ENCODE data around the gene PRKCH.
"Not testable (repeated sequence)": the region's sequence is repeated elsewhere in the genome, so short reads cannot be mapped to it uniquely, and the experiment has no call there.

Gene PRKCH

DNA sequence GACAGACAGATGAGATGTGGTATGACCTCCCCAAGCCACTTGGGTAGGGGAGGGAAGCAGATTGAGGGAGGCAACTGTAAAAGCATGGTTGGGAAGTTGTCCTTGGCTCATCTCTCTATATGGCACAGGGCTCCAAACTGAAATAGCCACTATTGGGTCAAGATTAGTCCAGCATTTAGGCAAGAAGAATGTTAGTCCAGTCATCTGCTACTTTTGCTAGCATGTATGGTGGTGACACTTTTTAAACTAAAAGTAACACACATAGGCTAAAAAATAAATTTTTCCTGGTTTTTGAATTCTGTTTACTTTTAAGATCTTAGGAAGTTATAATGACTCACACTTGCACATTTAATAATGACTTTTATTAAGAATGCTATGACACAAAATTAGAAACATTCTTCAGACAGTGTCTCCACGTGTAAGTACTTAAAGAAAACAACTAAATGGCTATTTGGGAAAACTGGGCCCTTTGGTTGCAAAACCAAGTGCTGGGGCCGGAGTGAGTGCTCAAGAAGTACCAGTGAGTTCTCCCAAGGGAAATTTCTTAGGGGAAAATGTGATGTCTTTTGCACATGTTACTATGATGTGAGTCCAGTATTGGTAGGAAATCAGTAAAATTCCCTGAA lies 194.9 kb downstream of the PRKCH start:
- no peak for DNase-seq (ENCODE audit: low spot score)

DNA sequence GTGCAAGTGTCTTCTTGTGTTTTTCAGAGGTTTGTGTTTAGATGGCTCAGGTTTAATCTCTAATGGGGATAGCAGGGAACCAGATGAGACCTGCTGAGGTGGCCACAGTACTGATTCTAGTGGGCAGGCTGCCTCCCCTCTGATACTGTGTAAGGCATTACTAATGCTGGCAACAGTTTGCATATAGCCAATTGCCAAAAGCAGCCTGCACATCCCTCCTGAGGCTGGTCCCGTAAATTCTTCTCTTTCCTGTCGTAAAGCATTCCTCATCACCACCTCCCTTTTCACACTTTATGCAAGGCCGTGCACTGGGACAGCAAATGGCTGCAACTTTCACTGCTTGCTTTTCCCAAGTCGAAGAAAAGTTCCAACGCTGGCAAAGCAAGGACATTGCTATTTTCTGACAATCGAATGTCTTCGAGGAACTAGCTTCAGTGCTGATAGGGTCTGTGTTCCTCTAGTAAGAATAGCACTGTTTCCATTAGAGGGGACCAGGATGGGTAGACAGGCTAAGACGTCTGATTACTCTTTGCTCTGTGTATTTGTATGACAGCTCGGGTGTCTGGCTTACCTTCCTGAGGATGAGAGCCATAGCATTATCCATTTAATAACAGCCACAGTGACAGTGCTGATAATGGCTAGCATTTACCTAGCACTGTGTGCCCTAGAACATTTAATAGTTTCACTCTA lies 195.7 kb downstream of the PRKCH start:
- no peak for DNase-seq (ENCODE audit: low spot score)

DNA sequence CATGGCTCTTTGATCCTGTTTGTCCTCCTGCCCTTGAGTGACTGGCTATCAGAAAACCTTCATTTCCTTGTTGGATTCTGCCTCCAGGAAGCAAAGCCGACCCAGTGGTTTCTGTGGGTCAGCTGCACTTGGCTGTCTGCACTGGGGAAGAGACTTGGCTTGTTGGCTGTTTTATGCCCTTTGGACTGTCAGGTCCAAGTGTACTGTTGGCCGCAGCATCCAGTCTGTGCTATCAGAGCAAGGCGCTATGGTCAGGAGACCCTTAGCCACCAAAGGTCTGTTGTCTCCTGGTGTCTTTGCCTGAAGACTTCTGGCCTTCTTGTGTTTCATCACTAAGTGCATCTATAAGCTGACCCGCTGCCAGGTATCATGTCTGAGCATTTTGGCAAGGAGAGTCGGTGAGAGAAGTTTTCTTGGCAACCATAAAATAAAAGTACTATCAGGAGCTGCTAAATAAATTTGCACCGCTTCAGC lies 196.6 kb downstream of the PRKCH start:
- DNase-seq (ENCODE audit: low spot score): no peak

DNA sequence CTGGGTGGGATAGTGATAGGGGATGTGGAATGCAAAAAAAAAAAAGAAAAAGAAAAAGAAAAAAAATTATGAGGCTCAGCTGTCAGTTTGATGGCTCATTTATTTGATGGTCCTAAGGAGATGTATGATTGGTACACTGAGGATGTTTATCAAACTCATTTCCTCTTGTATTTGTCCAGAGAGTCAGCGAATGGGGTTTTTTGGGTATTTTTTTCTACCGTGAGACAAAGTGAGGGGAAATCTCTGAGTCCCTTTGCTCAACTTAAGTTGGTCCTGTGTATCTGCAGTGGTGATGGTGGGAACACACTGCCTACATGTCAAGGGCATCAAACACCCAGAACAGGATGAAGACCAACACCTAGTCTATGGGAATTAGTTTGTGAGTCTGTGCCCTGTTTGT lies 197.0 kb downstream of the PRKCH start:
- DNase-seq (ENCODE audit: low spot score): no peak

DNA sequence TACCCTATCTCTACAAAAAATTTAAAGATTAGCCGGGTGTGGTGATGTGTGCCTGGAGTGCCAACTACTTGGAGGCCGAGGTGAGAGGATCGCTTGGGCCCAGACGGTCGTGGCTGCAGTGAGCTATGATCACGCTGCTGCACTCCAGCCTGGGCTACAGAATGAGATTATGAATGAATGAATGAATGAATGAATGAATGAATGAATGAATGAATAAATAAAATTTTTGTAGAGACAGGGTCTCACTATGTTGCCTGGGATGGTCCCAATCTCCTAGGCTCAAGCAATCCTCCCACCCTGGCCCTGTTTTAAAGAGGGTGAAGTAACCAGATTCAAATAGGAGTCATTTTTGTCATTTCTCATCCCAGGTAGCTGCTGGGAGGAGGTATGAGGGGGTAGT lies 197.7 kb downstream of the PRKCH start:
- no peak for DNase-seq (ENCODE audit: low spot score)

DNA sequence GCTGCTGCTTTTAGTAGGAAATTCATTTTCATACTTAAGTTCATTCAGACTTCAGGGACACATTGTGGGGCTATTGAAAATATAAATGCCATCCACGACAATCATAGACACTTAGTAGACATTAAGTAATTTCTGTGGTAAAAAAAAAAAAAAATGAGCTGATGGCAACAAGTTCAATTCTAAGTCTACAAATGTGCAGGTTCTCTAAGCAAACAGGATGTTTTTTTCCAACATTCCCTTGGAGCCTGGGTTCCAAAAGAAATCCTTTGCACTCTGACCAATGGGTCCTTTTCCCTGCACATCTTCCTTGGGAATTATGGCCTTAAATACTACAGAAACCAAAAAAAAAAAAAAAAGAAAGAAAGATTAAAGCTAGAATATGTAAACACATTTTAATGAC lies 198.4 kb downstream of the PRKCH start:
- no peak for DNase-seq (ENCODE audit: low spot score)

DNA sequence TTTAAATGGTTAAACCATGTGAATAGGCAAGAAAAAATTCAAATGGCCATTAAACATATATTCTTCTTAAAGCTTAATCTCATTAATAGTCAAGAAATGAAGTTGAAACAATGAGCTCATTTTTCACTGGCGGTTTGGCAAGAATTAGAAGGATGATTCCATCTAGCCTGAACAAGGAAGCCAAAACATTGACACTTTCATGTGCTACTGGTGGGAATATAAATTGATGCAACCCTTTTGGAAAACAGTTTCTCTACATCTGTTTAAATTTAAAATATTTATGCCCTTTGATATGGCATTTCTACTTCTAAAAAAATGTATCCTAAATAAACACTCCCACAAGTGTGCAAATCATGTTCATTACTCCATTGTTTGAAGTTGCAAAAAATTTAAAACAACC lies 199.2 kb downstream of the PRKCH start:
- DNase-seq (ENCODE audit: low spot score): no peak

DNA sequence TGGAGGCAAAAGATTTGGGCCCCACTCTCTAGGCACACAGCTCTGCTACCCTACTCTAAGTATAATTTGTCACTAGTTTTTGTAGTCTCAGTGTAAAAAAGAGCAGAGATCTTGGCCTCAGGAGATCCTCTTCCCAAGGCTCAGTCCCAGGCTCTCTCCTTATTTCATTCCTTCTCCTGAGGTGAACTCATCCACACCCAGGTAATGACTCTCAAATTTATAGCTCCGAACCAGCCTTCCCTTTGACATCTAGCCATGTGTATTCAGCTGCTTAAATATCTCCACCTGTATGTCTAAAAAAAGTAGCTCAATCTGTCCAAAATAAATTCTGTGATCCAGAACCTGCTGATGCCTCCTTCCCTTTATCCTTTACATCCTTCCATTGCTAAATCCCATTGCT lies 200.4 kb downstream of the PRKCH start:
- no peak for DNase-seq (ENCODE audit: low spot score)

DNA sequence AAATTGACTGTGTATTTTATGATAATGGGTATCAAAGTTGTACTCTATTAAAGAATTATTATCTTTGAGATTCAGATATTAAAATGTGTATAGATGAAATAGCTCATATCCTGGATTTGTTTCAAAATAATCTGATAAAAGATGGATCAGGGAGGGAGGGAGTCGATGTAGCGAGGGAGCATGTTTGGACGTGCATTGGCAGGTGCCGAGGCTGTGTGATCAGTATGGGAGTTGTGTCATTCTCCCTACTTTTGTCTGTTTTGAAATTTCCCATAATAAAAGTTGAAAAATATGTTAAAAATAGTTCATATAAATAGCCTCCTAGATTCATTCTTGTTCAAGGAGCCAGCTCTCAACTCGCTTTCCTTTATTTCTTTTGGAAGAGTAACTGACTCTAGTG lies 202.4 kb downstream of the PRKCH start:
- DNase-seq (ENCODE audit: low spot score): no peak

DNA sequence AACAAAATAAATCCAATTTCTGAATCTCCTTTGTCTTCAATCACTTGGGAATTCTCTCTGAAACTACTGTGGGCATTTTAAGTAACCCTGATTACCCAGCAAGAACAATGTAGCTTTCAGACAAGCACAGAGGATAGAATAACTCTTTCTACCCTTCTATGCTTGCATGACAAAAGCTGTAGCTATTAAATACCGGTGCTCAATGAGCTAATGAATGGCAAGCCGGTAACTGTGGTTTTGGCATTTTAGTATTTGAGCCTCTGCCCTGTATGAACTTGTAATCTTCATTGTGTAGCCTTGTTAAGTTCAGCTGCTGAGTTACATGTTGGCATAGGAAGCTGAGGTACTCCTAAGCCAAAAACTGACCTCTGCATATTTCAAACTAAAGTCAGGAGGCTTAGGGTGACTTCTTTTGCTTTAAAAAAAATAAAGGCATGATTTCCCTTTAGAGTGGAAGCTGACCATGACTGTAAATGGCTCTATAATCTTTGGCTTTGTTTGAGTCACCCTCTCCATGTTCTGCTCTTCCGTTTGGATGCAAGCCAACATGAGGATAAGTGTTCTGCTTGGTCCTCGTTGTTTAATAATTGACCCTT lies 202.9 kb downstream of the PRKCH start:
- DNase-seq (ENCODE audit: low spot score): no peak

DNA sequence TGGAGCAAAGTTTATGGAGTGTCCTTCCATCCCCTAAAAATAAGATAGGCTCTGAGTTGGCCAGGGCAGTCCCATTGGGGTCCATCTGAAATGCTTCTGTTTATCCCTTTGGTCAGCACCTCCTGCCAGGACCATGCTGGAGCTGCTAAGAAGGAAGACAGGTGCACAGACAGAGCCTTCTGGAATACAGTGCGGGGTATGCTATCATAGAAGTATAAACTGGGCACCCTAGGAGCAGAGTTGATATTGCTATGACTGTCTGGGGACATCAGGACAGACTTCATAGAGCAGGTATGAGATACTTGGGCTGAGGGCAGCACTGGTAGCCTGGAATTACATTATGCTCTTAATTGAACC lies 203.5 kb downstream of the PRKCH start:
- DNase-seq (ENCODE audit: low spot score): no peak

DNA sequence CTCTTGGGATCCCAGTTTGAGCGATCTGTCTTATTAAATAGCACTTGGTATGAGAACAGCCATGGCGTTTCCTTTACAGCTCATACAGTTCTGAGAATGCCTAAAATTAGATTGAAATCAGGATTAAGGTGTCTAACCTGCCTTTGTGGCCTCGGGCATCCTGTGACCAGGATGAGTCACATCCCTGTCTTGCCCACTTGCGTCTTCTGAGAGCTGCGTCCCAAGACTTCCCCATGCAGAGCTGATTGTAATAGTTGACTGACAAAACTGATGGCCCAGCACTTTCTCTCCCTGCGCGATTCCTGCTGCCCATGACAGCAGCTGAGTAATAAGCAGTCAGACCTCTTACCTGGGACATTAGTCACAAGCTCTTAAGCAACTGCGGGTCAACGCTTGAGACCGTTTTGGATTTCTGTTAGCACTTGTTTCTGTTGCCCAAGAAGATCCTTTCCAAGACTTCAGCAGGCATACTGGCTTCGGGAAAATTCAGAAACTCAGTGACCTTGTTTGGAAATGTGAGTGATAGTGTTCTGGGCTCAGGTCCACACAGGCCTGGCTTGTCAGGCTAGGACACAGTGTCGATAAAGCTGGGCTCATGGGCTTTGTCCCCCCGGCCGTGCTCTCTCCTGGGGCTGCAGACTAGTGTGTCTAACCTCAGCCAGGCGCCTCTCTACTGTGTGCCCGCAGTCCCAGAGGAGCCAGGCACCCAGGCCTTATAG lies 204.1 kb downstream of the PRKCH start:
- no peak for DNase-seq (ENCODE audit: low spot score)

DNA sequence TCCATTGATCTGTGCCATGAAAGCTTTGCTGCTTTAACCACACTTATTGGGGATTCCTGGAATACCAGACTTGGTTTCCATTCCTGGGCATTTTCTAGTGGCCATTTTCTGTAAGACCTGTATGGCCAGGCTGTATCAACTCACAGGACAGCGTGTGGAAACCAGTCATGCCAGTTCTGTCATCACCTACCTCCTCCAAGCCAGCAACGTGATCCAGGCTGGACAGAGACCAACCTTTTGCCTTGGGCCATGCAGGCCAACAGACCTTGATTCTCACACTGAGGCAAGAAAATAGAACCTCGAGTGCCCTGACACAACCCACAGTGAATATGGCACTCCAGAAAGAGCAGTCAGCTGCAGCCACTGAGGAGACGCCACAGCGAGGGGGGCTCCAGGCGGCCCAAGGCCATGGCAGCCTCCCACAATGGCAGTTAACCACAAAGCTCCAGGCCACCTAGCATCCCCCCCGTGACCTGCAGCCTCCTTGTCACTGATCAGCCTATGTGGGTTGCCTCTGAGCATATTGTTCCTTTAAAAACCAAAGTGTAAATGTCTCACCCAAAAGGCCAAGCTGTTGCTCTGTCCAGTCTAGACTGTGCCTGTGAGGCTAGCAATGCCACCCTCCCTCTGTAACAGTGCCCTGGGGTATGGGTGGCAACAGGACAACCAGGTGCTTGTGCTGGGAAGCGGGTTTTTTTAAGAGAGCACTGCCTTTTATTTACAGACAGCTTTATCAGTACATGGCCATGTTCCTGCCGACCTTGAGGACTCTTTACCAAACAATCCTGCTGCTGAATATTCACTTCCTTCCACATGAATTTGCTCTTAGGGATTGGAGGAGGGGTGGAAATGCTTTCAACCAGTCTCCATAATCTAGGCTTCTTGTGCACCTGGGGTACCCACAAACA lies 205.3 kb downstream of the PRKCH start:
- no peak for DNase-seq (ENCODE audit: low spot score)

DNA sequence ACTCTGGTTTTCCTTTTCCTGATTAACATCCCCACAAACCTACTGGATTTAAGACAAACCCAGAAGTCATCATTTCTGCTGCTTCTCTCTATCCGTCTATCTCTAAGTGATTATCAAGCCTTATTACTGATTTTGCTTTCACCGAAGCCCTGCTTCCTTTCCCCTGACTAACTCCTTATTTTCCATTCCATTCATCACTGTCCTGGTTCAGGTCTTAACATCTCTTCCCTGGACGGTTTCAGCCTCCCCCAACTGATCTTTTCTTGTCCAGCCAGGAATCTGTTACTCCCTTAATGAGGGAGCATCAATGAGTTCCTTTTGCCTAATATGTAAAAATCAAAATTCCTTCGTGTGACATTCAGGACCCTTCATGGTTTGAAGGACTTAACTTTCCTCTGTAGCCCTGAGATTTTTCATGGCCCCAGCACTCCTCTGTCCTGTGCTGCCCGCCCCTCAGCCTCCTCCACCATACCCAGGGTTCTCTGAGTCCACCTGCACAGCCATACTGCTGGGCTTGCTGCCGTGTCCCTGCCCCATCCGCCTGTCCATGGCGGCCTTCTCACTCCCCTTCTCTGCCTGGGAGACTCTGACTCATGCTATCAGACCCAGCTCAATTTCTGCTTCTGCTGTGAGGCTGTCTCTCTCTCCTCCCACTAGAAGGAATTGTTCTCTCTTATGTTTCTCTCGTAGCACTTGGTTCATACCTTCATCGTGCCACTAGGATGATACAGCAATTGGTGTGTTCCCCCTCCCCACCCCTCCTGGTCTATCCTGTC lies 206.1 kb downstream of the PRKCH start:
- no peak for DNase-seq (ENCODE audit: low spot score)

DNA sequence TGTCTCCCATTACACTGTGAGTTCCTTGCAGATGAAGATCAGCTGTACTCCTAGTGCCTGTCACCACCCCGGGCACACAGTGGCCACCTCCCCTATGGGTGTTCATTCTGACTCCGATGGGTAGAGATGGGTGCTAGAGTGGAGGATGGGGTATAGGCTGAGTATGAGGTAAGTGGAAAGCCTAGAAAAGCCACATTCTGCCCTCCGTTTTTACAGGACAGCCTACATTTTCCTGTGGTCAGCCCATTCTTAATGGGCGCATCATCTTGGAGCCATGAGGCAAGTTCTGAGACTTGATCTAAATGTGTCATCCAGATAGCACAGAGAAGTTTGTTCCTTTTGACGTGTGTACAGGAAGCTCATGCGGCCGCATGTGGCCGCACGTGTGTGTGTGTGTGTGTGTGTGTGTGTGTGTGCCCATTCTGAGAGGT lies 207.2 kb downstream of the PRKCH start:
- DNase-seq (ENCODE audit: low spot score): no peak

DNA sequence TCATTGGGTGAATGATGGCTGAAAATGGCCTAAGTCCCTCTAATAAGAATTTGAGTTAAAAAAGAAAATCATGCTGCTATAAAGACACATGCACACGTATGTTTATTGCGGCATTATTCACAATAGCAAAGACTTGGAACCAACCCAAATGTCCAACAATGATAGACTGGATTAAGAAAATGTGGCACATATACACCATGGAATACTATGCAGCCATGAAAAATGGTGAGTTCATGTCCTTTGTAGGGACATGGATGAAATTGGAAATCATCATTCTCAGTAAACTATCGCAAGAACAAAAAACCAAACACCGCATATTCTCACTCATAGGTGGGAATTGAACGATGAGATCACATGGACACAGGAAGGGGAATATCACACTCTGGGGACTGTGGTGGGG lies 208.0 kb downstream of the PRKCH start:
- not testable (repeated sequence) for DNase-seq (ENCODE audit: low spot score)

DNA sequence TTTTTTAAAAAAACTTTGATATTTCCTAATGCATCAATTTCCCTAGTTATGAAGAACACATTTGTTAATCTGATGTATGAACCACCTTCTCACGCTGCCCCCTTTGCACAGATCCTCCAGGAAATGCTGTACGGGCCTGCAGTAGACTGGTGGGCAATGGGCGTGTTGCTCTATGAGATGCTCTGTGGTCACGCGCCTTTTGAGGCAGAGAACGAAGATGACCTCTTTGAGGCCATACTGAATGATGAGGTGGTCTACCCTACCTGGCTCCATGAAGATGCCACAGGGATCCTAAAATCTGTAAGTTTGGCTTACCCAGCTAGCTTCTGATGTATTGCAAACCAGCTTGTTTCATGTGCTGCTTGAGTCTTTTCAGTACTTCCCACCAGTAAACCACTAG lies 208.9 kb downstream of the PRKCH start:
- no peak for DNase-seq (ENCODE audit: low spot score)

DNA sequence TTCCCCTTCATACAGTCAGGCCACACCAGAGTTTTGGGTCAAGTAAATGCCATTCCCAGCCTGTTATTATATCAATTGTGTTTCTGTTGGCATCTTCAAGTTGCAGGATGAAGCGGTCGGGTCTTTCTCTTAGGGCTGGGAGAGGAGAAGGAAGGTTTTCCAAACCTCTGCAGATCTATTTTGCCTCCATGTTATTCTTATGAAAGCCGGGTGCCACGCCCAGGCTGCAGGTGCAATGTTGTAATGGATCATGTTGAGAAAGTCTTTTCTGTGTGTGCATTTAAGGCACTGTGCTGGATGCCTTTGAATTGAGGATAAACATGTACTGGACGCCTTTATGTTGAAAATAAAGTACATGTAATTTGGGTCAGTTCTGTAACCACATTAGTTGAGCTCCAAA lies 209.5 kb downstream of the PRKCH start:
- no peak for DNase-seq (ENCODE audit: low spot score)

DNA sequence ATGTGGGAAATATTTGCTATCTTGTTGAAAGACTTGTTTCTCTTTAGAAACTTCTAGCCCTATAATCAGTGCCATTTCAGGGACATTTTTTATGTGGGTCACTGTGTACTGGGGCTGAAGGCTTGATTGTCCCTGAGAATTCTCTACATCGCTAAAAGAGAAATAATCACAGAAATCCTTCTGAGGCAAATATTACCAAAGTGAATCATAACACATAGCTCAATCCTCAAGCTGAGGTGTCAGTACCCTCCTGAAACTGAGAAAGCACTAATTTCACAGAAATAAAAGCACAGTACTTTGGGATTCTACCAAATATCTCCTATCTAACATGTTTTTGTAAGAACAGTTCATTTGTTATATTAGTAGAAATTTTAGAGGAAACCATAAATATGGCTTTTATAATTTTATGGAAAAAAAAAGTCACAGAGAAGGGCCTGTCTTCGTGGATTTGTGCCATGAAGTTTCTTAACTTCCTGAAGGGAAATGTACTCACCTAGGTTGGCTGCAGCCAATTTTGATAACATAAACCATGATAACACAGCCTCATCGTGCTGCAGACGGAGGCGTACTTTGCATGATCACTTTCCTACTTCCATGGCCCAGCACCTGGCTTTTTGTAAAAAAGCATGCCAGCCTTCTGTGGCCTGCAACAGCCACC lies 210.2 kb downstream of the PRKCH start:
- DNase-seq (ENCODE audit: low spot score): no peak

DNA sequence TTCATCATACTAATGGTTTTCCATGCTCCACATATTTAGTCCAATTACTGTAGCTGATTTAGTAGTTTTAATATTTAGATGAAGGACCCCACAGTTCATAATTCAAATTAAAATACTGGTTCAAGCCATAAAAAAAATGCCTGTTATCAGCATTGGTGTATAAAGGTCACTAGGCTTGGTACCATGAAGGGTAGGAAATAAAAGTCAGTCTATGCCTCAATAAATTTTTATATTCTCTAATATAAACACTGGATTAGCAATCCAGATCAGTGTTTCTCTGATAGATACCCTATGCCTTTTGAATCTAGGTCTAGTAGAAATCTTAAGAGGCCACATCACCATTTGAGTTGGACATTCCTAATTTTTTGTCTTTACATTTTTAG lies 210.7 kb downstream of the PRKCH start:
- DNase-seq (ENCODE audit: low spot score): no peak

DNA sequence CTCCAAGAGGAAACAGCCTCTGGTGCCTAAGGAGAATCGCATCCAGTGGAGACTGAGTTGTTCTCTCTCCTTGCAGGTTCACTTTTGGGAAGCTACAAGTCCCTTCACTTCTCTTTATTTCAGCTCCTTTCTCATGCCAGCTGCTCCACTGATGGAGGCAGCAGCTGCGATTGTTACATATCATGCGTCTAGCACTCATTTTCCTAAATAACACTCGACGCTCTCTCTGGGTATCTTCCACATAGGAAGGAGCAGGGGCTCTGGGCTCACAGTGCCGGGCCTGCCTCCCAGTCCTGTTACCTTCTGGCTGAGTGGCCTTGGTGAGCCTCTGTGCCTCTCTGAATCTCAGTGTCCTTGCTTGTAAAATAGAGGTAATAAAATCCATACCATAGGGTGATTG lies 211.4 kb downstream of the PRKCH start:
- no peak for DNase-seq (ENCODE audit: low spot score)
